OCI-M1 (cell line): ENCODE data around the gene ANTXR2.

Experiments
- DNase-seq: peaks from one replicate; lab custom pipeline; 2025; lab: John Stamatoyannopoulos, UW

ANTXR2 gene

GRCh38 chr4:80092088-80092487, 19.1 kb upstream of the ANTXR2 start:
- DNase-seq, result no peak

GRCh38 chr4:80091688-80092087, 18.7 kb upstream of the ANTXR2 start:
- no peak for DNase-seq

- DNase-seq, result no peak
Observed at GRCh38 chr4:80091184-80091583, 18.2 kb upstream of the ANTXR2 start.

- no peak for DNase-seq
Observed at GRCh38 chr4:80090090-80090489, 17.1 kb upstream of the ANTXR2 start.

GRCh38 chr4:80088471-80088870, 15.4 kb upstream of the ANTXR2 start:
- no peak for DNase-seq

GRCh38 chr4:80086296-80086695, 13.3 kb upstream of the ANTXR2 start:
- peak; percentile 6 for DNase-seq

- DNase-seq, result no peak
Observed at GRCh38 chr4:80085081-80085480, 12.1 kb upstream of the ANTXR2 start.

- no peak for DNase-seq
Observed at GRCh38 chr4:80082693-80083092, 9.7 kb upstream of the ANTXR2 start.

- no peak for DNase-seq
Observed at GRCh38 chr4:80081566-80081965, 8.5 kb upstream of the ANTXR2 start.

- DNase-seq, result peak; percentile 49
Observed at GRCh38 chr4:80079255-80079923, 6.4 kb upstream of the ANTXR2 start.

- DNase-seq, result no peak
Observed at GRCh38 chr4:80078346-80079092, 5.5 kb upstream of the ANTXR2 start.

- no peak for DNase-seq
Observed at GRCh38 chr4:80077639-80078038, 4.6 kb upstream of the ANTXR2 start.

GRCh38 chr4:80076681-80077080, 3.7 kb upstream of the ANTXR2 start:
- no peak for DNase-seq

GRCh38 chr4:80075995-80076675, 3.1 kb upstream of the ANTXR2 start:
- no peak for DNase-seq

- DNase-seq, result peak; percentile 50
Observed at GRCh38 chr4:80074651-80075050, 1.6 kb upstream of the ANTXR2 start.

- no peak for DNase-seq
Observed at GRCh38 chr4:80074069-80074468, 1.0 kb upstream of the ANTXR2 start.

GRCh38 chr4:80073473-80074008, 512 bp upstream of the ANTXR2 start:
- DNase-seq, result peak; percentile 86

- DNase-seq, result peak; percentile 49
Observed at GRCh38 chr4:80072228-80072743, 743 bp downstream of the ANTXR2 start.

- peak; percentile 32 for DNase-seq
Observed at GRCh38 chr4:80071604-80072227, 1.3 kb downstream of the ANTXR2 start.

- no peak for DNase-seq
Observed at GRCh38 chr4:80070880-80071603, 2.0 kb downstream of the ANTXR2 start.
